SK-N-SH treated with all-trans-retinoic acid at 6 μM for 48 hours (cell line): Measurements from ENCODE around the gene TLE2.

Source experiments
- ARNTL ChIP-seq: fragments of 450-650 bp; formaldehyde crosslinking; IDR thresholded peaks from 2 replicates; pipeline ENCODE4 v1.5.0; 2020; ENCODE audit warnings: low read depth, mild to moderate bottlenecking, moderate library complexity, borderline replicate concordance
- CREB5 ChIP-seq: fragments of 250-450 bp; sonication (Bioruptor Pico); IDR thresholded peaks from 2 replicates; pipeline ENCODE4 v1.5.1; 2020; ENCODE audit warnings: low read depth, mild to moderate bottlenecking, moderate library complexity
- GLIS3 ChIP-seq: fragments of 250-450 bp; sonication (Bioruptor Pico); IDR thresholded peaks from 2 replicates; pipeline ENCODE4 v1.5.0; 2020; ENCODE audit warnings: mild to moderate bottlenecking, moderate library complexity
- OSR1 ChIP-seq: fragments of 250-450 bp; sonication (Bioruptor Pico); IDR thresholded peaks from 2 replicates; pipeline ENCODE4 v1.8.0; 2022; ENCODE audit warnings: moderate library complexity, mild to moderate bottlenecking, inconsistent platforms
- PPARA ChIP-seq: fragments of 250-450 bp; sonication (Bioruptor Pico); IDR thresholded peaks from 2 replicates; pipeline ENCODE4 v1.5.0; 2020; ENCODE audit warnings: mild to moderate bottlenecking, borderline replicate concordance
- ZFP3 ChIP-seq: fragments of 250-450 bp; sonication (Bioruptor Pico); IDR thresholded peaks from 2 replicates; pipeline ENCODE4 v1.5.0; 2020; ENCODE audit warnings: mild to moderate bottlenecking, moderate library complexity
- ZNF565 ChIP-seq: fragments of 450-650 bp; formaldehyde crosslinking; conservative IDR thresholded peaks from 2 replicates; pipeline ENCODE4 v1.5.0; 2020; ENCODE audit warnings: low read depth, mild to moderate bottlenecking, moderate library complexity
- ZNF8 ChIP-seq: fragments of 450-650 bp; formaldehyde crosslinking; IDR thresholded peaks from 2 replicates; pipeline ENCODE4 v1.5.0; 2020; ENCODE audit warnings: mild to moderate bottlenecking, moderate library complexity
- TF ChIP-seq, protein P1 (sequence below): fragments of 250-450 bp; sonication (Bioruptor Pico); IDR thresholded peaks from 2 replicates; pipeline ENCODE4 v1.8.0; 2020; ENCODE audit warnings: mild to moderate bottlenecking, moderate library complexity, borderline replicate concordance
- TF ChIP-seq, protein P2 (sequence below): fragments of 250-450 bp; sonication (Bioruptor Pico); IDR thresholded peaks from 2 replicates; pipeline ENCODE4 v1.5.1; 2021; ENCODE audit warnings: mild to moderate bottlenecking, moderate library complexity
- TF ChIP-seq, protein P3 (sequence below): fragments of 250-450 bp; sonication (Bioruptor Pico); IDR thresholded peaks from 2 replicates; pipeline ENCODE4 v1.5.0; 2020; ENCODE audit warnings: mild to moderate bottlenecking, moderate library complexity

- no peak for TF ChIP-seq ZNF8 (CRISPR knock-in tag)
- no peak for TF ChIP-seq GLIS3 (CRISPR knock-in tag)
- TF ChIP-seq, protein P1, sequence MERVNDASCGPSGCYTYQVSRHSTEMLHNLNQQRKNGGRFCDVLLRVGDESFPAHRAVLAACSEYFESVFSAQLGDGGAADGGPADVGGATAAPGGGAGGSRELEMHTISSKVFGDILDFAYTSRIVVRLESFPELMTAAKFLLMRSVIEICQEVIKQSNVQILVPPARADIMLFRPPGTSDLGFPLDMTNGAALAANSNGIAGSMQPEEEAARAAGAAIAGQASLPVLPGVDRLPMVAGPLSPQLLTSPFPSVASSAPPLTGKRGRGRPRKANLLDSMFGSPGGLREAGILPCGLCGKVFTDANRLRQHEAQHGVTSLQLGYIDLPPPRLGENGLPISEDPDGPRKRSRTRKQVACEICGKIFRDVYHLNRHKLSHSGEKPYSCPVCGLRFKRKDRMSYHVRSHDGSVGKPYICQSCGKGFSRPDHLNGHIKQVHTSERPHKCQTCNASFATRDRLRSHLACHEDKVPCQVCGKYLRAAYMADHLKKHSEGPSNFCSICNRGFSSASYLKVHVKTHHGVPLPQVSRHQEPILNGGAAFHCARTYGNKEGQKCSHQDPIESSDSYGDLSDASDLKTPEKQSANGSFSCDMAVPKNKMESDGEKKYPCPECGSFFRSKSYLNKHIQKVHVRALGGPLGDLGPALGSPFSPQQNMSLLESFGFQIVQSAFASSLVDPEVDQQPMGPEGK (CRISPR knock-in tag) = no peak
- no peak for TF ChIP-seq PPARA (CRISPR knock-in tag)
- TF ChIP-seq ZNF565 (CRISPR knock-in tag) = no peak
- TF ChIP-seq, protein P2, sequence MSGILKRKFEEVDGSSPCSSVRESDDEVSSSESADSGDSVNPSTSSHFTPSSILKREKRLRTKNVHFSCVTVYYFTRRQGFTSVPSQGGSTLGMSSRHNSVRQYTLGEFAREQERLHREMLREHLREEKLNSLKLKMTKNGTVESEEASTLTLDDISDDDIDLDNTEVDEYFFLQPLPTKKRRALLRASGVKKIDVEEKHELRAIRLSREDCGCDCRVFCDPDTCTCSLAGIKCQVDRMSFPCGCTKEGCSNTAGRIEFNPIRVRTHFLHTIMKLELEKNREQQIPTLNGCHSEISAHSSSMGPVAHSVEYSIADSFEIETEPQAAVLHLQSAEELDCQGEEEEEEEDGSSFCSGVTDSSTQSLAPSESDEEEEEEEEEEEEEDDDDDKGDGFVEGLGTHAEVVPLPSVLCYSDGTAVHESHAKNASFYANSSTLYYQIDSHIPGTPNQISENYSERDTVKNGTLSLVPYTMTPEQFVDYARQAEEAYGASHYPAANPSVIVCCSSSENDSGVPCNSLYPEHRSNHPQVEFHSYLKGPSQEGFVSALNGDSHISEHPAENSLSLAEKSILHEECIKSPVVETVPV (CRISPR knock-in tag) = no peak
- no peak for TF ChIP-seq CREB5 (CRISPR knock-in tag)
- TF ChIP-seq ZFP3 (CRISPR knock-in tag) = no peak
- TF ChIP-seq ARNTL (CRISPR knock-in tag) = peak; percentile 31; the same call in 1 of the 2 replicates
- TF ChIP-seq, protein P3, sequence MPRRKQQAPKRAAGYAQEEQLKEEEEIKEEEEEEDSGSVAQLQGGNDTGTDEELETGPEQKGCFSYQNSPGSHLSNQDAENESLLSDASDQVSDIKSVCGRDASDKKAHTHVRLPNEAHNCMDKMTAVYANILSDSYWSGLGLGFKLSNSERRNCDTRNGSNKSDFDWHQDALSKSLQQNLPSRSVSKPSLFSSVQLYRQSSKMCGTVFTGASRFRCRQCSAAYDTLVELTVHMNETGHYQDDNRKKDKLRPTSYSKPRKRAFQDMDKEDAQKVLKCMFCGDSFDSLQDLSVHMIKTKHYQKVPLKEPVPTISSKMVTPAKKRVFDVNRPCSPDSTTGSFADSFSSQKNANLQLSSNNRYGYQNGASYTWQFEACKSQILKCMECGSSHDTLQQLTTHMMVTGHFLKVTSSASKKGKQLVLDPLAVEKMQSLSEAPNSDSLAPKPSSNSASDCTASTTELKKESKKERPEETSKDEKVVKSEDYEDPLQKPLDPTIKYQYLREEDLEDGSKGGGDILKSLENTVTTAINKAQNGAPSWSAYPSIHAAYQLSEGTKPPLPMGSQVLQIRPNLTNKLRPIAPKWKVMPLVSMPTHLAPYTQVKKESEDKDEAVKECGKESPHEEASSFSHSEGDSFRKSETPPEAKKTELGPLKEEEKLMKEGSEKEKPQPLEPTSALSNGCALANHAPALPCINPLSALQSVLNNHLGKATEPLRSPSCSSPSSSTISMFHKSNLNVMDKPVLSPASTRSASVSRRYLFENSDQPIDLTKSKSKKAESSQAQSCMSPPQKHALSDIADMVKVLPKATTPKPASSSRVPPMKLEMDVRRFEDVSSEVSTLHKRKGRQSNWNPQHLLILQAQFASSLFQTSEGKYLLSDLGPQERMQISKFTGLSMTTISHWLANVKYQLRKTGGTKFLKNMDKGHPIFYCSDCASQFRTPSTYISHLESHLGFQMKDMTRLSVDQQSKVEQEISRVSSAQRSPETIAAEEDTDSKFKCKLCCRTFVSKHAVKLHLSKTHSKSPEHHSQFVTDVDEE (CRISPR knock-in tag) = no peak
- no peak for TF ChIP-seq OSR1 (CRISPR knock-in tag)
Observed at GRCh38 chr19:2977001-2977745, 51.9 kb downstream of the TLE2 start, which contains the start of gene TLE6.
